ENCODE measurements around the gene ZEB1. TPM values are rescaled to one million over a fixed set of nuclear protein-coding genes. Genes with fewer than 3 reads are reported as not detected.

The ZEB1 gene
- total and polyA plus RNA-seq, 10 of the 15 experiments (the other 5 are each of a cell fraction or from before 2014, with no cell fraction given), result 10.4 to 35.6 (median 24.5) TPM

DNA sequence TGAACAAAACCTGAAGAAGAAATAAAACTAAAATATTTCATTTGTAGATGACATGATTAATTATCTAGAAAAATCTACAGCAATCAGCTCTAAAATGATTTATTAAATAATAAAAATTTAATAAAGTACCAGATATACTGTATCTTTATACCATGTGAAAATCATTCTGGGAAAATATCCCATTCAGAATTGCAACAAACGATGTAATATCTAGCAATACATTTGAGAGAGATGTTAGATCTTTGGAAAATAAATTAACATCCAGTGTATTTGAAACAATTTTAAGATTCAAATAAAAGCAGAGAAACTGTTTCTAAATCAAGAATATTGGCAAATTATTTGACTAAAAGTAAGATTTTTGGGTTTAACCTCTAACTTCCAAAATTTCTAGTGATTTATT is 62.2 kb downstream of the ZEB1 start:
- no peak overlapping the region for H3K4me2 ChIP-seq (ENCODE audit: control insufficient read depth, insufficient read depth)
- SMC1A ChIA-PET (ENCODE audit: uncharacterized antibody, unreplicated experiment), result interaction anchor here (1.8 kb wide), 1 partner anchor 9 kb away, joined by 5 read pairs; no protein-coding TSS in a partner anchor
- RAD21 ChIA-PET (ENCODE audit: unreplicated experiment), result interaction anchor here (0.9 kb wide), 1 partner anchor 15 kb away, joined by 3 read pairs; no protein-coding TSS in a partner anchor
- TF ChIP-seq HDGF (IDR thresholded peaks at IDR 0.05), result no peak
- TF ChIP-seq HCFC1 (IDR thresholded peaks at IDR 0.05; ENCODE audit: low read length), result no peak
- no peak for TF ChIP-seq PAX8 (IDR thresholded peaks at IDR 0.05)
- no peak for TF ChIP-seq TARDBP (IDR thresholded peaks at IDR 0.05; ENCODE audit: borderline replicate concordance)
- H3K36me3 ChIP-seq (ENCODE audit: control insufficient read depth in 2 of 2, insufficient read depth in 2 of 2, low read length in 1 of 2), result no peaks in the 10 kb centered on the region; a peak in 1 of 4 replicates
- intact Hi-C loops (cut with micrococcal nuclease; ENCODE audit: unreplicated experiment) (loop anchor here (5.0 to 10.0 kb wide), 2 partner anchors 34 to 596 kb away; no protein-coding TSS in a partner anchor), in situ Hi-C loops (cut with MboI) (no loop called here)
- H3K4me3 ChIP-seq, result no peak overlapping the region
- DNase-seq (ENCODE audit: low read depth, low spot score) (no peak), FAIRE-seq (no peak), ATAC-seq (no peak)
- POLR2A ChIA-PET, result no interaction called here
- CTCF ChIA-PET, result interaction anchor here (1.4 to 1.5 kb wide), 2 partner anchors 9 to 32 kb away, joined by 3 to 5 read pairs; no protein-coding TSS in a partner anchor
- peaks cover 7% of the 10 kb centered on the region; the same call in 2 of the 3 replicates for H3K9me3 ChIP-seq (replicated peaks; ENCODE audit: control insufficient read depth, insufficient read depth, low read length)
- H3K27me3 ChIP-seq (replicated peaks in 1 of 2; ENCODE audit: control insufficient read depth in 2 of 2, insufficient read depth in 2 of 2, low read length in 1 of 2), result no peaks in the 10 kb centered on the region
- WGBS (ENCODE audit: insufficient coverage, insufficient replicate concordance, low lambda C conversion rate, missing lambda C conversion rate), result 100% methylated on average over 1 of the region's 1 CpG
- H2AFZ ChIP-seq (ENCODE audit: control insufficient read depth, low read depth, low read length), result no peak overlapping the region
- H3K4me1 ChIP-seq (ENCODE audit: control insufficient read depth, insufficient read depth, low read length), result peaks cover 19% of the 10 kb centered on the region
- no TSS peak for BruUV-seq (replicated peaks)
- H3K79me2 ChIP-seq (ENCODE audit: control insufficient read depth, insufficient read depth, low read length), result peaks cover 79% of the 10 kb centered on the region
- H3K27ac ChIP-seq (ENCODE audit: control insufficient read depth, insufficient read depth), result peak overlapping the region; percentile 97; the same call in 1 of the 2 replicates
- no peak overlapping the region for H3K9ac ChIP-seq (ENCODE audit: control insufficient read depth, insufficient read depth, low read length)
- H4K20me1 ChIP-seq (ENCODE audit: control insufficient read depth, insufficient read depth), result no peaks in the 10 kb centered on the region

DNA sequence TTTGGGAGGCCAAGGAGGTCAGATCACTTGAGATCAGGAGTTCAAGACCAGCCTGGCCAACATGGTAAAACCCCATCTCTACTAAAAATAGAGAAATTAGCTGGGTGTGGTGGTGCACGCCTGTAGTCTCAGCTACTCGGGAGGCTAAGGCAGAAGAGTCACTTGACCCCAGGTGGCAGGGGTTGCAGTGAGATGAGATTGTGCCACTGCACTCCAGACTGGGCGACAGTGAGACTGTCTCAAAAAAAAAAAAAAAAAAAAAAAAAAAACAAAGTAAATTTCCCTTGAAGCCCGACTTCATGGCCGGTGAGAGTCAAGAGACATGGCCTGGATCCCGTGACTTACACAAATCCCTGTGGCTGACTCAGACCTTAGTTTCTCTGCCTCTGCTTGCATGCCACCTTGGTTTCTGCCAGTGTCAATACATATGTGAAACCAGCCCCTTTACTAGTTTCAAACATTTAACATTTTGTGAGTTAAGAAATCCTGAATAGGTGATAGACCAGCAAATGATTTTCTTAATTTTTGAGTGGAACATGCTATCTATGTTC is 62.8 kb downstream of the ZEB1 start:
- in situ Hi-C loops (cut with MboI) (no loop called here), intact Hi-C loops (cut with micrococcal nuclease; ENCODE audit: unreplicated experiment) (loop anchor here (1.0 to 10.0 kb wide), 3 partner anchors 35 to 597 kb away; no protein-coding TSS in a partner anchor)
- peak overlapping the region; percentile 30; the same call in 1 of the 2 replicates for H3K4me2 ChIP-seq (ENCODE audit: control insufficient read depth, insufficient read depth)
- no peaks in the 10 kb centered on the region for H3K27me3 ChIP-seq (replicated peaks in 1 of 2; ENCODE audit: control insufficient read depth in 2 of 2, insufficient read depth in 2 of 2, low read length in 1 of 2)
- peaks cover 7% of the 10 kb centered on the region; the same call in 2 of the 3 replicates for H3K9me3 ChIP-seq (replicated peaks; ENCODE audit: control insufficient read depth, insufficient read depth, low read length)
- SMC1A ChIA-PET (ENCODE audit: uncharacterized antibody, unreplicated experiment), result interaction anchor here (0.7 to 2.3 kb wide), 3 partner anchors 10 to 57 kb away, joined by 3 to 10 read pairs (median 5); no protein-coding TSS in a partner anchor
- H3K4me3 ChIP-seq, result no peak overlapping the region
- WGBS (ENCODE audit: insufficient coverage, insufficient replicate concordance, low lambda C conversion rate, missing lambda C conversion rate), result 72% methylated on average over 6 of the region's 6 CpGs
- RAD21 ChIA-PET (ENCODE audit: unreplicated experiment), result interaction anchor here (0.6 to 3.5 kb wide), 4 partner anchors 10 to 276 kb away, joined by 3 to 16 read pairs (median 8); no protein-coding TSS in a partner anchor
- H3K27ac ChIP-seq (ENCODE audit: control insufficient read depth, insufficient read depth), result peak overlapping the region; percentile 97
- H2AFZ ChIP-seq (ENCODE audit: control insufficient read depth, low read depth, low read length), result no peak overlapping the region
- ATAC-seq (peak; percentile 59), DNase-seq (ENCODE audit: low read depth, low spot score) (peak; percentile 55), FAIRE-seq (no peak)
- H3K9ac ChIP-seq (ENCODE audit: control insufficient read depth, insufficient read depth, low read length), result no peak overlapping the region; the same call in 1 of the 2 replicates
- BruUV-seq (replicated peaks), result no TSS peak
- CTCF ChIA-PET, result interaction anchor here (1.4 to 1.5 kb wide), 2 partner anchors 10 to 33 kb away, joined by 3 to 5 read pairs; no protein-coding TSS in a partner anchor
- H3K36me3 ChIP-seq (ENCODE audit: control insufficient read depth in 2 of 2, insufficient read depth in 2 of 2, low read length in 1 of 2), result no peaks in the 10 kb centered on the region; a peak in 1 of 4 replicates
- POLR2A ChIA-PET, result interaction anchor here (0.6 to 3.2 kb wide), 3 partner anchors 12 to 548 kb away, joined by 3 to 10 read pairs (median 3); no protein-coding TSS in a partner anchor
- H4K20me1 ChIP-seq (ENCODE audit: control insufficient read depth, insufficient read depth), result no peaks in the 10 kb centered on the region
- H3K79me2 ChIP-seq (ENCODE audit: control insufficient read depth, insufficient read depth, low read length), result peaks cover 78% of the 10 kb centered on the region
- peaks cover 19% of the 10 kb centered on the region for H3K4me1 ChIP-seq (ENCODE audit: control insufficient read depth, insufficient read depth, low read length)
- TF ChIP-seq, protein P1, sequence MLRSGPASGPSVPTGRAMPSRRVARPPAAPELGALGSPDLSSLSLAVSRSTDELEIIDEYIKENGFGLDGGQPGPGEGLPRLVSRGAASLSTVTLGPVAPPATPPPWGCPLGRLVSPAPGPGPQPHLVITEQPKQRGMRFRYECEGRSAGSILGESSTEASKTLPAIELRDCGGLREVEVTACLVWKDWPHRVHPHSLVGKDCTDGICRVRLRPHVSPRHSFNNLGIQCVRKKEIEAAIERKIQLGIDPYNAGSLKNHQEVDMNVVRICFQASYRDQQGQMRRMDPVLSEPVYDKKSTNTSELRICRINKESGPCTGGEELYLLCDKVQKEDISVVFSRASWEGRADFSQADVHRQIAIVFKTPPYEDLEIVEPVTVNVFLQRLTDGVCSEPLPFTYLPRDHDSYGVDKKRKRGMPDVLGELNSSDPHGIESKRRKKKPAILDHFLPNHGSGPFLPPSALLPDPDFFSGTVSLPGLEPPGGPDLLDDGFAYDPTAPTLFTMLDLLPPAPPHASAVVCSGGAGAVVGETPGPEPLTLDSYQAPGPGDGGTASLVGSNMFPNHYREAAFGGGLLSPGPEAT (IDR thresholded peaks at IDR 0.05; ENCODE audit: low read depth), result 0 out of 2 replicates have a peak, but pooled peaks have one; percentile 24
- TF ChIP-seq NBN (IDR thresholded peaks at IDR 0.05), result 0 out of 2 replicates have a peak, but pooled peaks have one; percentile 55
- TF ChIP-seq ZNF687 (IDR thresholded peaks at IDR 0.05), result peak; percentile 50; the same call in 1 of the 2 replicates
- peak; percentile 47 for TF ChIP-seq RUNX3 (IDR thresholded peaks at IDR 0.05; ENCODE audit: low read length)
- 0 out of 2 replicates have a peak, but pooled peaks have one; percentile 34 for TF ChIP-seq NFIC (IDR thresholded peaks at IDR 0.05; ENCODE audit: low read depth, low read length)
- peak; percentile 57; the same call in 1 of the 2 replicates for TF ChIP-seq ZNF384 (IDR thresholded peaks at IDR 0.05; ENCODE audit: borderline replicate concordance, low read depth, low read length)
- 0 out of 2 replicates have a peak, but pooled peaks have one; percentile 34 for TF ChIP-seq YY1 (IDR thresholded peaks at IDR 0.05; ENCODE audit: low read depth, low read length)
